NCI-H128 (cell line): ENCODE data around the gene KLHDC10.
A peak's percentile ranks its signal among the peaks of the same experiment; 100 is the strongest.
"Not testable (repeated sequence)": the region's sequence is repeated elsewhere in the genome, so short reads cannot be mapped to it uniquely, and the experiment has no call there.

Experiments used
- DNase-seq: peaks from one replicate; lab custom pipeline; 2025; ENCODE audit not compliant: unreplicated experiment; lab: John Stamatoyannopoulos, UW

KLHDC10 gene

DNA sequence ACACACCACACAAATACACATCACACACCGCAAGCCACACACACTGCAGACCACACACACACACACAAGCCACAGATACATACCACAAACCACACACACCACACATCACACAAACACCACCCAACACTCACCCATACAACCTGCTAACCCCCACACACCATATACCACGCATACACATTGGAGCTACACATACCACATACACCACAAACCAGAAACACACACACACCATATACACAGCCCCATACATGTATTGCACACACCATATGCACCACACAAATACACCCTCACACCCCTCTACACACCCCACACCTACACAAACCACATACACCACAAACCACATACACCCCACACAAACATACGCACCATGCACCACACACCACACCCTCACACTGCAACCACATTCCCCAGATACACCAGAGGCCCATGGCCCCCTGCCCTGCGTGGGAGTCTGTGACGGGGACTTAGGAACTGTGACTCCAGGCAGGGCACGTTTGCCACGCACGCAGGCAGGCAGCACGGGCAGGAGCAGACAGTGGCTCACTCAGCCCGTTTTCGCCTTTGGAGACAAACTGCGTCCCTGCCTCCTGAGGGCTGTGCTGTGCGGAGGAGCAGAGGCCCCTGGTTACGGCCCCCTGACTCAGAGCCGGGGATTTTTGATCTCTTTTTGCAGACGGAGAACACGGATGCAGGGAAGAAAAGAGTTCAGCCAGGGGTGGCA is 82.3 kb downstream of the KLHDC10 start:
- no peak for DNase-seq

DNA sequence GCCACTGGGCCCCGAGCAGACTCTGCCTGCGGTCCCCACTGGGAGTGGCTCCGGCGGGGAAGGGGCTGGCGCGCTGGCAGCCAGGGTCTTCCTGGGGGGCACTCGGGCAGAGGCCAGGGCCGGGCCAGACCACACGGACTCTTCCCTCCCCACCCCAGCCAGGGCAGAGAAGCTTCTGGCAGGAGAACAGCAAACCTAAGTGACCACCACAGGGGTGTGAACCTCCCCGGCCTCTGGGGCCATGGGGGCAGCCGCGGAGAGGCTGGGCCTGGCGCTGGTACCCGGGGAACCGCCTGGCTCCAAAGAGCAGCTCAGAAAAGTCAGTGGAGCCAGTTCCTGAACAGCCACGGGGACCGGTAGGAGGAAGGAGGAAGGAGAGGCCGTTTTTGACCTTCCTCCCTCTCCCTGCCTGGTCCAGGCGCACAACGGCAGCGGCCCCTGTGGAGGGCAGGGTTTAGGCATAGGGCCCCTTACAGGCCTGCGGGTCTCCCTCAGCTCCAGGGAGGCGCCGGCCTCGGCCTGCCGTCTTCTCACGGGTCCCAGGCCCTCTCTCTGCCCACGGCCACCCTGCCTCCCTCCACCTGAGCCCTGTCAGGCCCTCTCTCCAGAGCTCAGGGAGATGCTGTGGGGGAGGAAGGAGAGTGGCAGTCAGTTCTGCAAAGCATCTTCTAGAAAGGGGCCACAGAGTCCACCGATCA is 83.0 kb downstream of the KLHDC10 start:
- no peak for DNase-seq

DNA sequence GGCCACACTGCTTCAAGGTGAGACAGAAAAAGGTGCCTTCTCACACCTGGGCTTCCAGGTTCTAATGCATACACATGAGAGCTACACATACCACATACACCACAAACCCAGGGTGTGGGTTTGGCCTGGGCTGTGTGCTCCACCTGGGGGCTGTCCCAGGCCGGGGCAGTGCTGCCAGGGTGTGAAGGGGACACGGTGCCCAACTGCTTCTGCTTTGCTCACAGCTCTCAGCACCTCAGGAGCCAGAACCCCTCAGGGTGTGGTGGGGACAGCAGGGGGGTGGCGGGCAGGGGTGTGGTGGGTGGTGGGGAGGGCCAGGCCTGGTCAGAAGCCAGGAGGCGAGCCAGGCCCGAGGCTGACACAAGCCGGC is 83.8 kb downstream of the KLHDC10 start:
- DNase-seq = no peak

DNA sequence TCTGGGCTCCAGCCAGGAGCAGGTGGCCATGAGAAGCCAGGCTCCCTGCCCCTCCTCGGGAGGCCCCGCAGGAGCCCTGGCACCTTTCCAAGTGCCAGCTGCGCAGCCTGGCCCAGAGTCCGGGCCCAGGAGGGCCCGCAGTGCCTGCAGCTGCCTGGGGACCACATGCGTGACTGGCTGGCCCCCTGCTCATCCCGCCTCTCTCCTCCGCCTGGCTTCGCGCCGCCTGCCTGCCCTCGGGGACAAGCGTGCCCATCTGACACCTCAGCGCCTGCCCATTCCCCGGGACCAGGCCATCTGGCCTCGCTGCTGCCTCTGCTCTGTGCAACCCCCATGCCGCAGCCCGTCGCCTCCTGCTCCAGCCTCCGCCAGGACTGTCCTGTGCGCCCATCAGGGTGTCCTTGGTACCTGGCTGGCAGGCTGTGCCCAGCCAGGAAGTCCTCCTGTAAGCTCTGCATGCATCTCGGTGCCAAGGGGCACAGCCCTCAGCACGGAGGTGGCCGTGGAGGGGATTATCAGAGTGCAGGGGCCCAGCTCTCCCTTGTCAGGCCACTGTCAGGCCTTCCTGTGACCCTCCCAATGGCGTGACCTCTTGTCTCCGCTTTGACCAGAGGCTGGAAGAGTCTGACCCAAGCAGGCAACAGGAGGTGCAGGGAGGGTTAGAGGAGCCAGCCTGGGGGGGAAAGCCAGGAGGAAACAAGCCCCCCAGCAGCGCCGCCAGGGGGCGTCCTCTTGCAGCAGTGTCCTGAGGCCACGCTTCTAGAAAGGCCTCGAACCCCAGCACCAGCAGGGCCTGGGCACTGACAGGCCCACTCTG is 84.4 kb downstream of the KLHDC10 start:
- peak; percentile 23 for DNase-seq

DNA sequence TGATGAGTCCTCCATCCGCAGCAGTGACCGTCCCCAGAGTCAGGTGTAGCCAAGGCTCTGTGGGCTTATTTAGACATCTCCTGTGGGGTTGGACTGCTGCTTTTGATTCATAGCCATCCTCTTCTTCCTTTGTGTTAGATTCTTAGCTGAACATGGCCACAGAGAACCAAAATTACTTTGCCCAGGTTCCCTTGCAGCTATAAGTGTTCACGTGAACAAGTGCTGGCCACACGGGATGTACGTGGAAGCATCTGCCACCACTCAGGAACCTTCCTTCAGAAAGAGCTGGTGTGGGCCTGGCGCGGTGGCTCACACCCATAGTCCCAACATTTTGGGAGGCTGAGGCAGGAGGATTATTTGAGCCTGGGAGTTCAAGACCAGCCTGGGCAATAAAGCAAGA is 85.8 kb downstream of the KLHDC10 start:
- DNase-seq = no peak

DNA sequence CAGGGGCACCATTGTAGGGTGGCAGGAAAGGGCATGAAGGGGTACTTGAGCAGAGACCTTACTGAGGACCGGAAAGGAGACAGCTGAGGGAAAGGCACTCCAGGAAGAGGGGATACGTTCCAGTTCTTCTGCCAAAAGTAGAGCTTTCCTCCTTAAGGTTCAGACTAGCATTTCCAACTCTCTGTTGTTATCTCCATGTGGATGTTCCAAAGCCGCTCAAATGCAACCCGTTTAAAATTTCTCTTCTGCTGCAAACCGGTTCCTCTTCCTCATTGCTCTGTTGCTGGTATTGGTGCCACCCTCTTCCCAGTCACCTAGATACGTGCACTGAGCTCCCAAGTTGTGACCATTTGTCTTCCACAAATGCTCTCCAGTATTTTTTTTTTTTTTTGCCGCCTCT is 87.4 kb downstream of the KLHDC10 start:
- no peak for DNase-seq

DNA sequence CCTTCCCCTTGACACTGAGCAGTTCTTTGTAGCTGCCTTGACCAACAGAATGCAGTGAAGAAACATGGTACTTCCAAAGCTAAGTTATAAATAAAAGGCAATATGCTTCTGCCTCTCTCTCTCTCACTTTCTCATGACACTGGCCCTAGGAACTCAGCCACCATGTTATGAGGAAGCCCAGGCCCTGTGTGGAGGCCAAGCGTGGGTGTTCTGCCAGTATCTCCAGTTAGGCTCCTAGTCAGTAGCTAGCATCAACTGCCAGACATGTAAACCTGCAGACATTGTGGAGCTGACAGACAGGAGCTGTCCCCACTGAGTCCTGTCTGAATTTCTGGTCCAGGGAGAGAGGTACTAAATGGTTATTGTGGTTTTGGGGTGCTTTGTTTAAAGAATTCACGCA is 89.7 kb downstream of the KLHDC10 start:
- no peak for DNase-seq

DNA sequence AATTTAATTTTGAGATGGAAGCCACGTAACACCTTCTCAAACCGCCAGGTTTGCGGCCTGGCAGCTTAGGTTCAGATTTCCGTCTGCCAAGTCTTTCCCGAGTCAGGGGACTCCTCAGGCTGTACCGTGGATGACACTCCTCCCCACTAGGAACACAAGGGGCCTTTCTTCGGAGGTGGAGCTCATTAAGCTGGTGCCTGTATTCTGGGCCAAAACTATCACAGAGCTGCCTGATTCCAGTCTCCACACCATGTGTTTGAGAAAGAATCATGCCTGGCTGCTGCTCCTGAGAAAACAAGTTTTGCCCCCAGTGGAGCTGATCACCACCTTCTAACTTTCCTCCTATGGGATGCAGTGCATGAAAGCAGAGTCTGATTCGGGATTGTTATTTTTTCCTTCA is 90.1 kb downstream of the KLHDC10 start:
- no peak for DNase-seq

DNA sequence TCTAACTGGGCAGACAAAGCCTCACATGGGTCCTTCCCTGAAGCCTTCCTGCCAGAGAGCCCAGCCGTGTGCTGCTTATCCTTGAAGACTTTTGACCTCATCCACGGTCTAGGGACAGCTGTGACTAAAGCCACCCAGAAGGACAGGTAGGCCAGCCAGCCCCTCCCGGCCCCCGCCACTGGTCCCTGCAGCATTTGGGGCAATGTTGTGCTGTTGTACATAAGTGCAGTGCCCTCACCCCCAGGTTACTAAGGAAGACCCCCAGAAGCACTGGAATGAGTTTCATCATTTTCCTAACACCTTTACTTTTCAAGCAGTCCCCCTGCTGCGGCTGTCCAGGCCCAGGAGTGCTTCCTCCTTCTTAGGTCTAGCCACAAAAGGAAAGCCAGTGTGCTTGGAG is 91.9 kb downstream of the KLHDC10 start:
- DNase-seq = no peak

DNA sequence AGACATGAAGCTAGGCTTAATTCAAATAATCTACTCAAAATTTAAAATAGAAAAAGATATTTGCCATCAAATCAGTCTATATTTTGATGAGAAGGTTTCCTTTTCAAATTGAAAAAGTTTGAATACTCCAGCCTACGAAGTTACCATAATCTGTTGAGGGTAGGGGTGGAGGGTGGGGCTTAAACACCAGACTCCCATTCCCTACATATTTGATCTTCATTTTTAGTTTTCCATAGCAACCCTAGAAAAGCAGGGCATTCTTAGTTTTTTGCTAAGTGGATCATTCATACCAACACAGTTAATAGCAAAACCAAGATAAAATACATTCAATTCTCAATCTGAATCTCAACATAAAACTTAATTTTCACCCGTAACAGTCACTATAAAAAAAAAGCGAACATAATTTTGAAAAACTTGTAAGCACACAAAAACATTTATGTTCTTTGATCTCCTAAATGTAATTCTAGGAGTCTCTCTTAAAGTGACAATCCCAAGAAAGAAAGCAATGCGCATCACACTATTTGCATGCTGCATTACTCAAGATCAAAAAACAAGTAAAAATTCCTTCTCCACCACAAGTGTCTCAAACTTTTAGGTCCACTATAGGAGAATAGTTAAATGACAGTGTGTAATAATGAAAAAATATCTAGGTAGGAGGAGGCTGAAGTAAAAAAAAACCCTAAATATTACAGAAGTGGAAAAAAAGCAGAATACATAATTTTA is 104.1 kb downstream of the KLHDC10 start:
- DNase-seq = no peak

DNA sequence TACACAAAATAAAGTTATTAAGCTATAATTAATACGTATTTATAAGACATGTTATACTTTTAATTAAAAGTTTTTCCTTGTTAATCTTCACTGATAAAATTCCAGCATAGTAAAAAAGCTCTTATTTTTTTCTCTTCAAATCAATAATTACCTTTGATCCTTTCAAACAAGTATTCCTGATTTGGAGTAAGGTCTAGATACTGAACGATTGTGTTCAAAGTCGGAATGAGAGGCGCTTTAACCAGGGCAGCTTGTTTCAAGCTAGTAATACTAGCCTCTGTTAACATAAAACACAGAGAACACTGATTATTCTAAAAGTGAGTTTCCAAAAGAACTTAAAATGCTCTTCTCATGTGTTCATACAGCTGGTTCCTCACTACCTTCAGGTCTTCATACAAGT is 107.9 kb downstream of the KLHDC10 start:
- DNase-seq = no peak

DNA sequence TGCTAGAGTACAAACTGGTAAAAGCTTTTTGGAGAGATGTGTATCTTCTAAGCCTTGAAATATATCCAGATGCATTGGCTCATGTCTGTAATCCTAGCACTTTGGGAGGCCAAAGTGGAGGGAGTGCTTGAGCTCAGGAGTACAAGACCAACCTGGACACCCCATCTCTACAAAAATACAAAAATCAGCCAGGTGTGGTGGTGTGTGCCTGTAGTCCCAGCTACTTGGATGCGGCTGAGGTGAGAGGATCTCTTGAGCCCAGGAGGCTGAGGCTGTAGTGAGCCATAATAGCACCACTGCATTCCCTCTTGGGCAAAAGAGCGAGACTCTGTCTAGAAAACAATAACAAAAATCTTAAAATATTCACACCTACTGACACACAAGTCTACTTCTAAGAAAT is 109.3 kb downstream of the KLHDC10 start:
- no peak for DNase-seq

DNA sequence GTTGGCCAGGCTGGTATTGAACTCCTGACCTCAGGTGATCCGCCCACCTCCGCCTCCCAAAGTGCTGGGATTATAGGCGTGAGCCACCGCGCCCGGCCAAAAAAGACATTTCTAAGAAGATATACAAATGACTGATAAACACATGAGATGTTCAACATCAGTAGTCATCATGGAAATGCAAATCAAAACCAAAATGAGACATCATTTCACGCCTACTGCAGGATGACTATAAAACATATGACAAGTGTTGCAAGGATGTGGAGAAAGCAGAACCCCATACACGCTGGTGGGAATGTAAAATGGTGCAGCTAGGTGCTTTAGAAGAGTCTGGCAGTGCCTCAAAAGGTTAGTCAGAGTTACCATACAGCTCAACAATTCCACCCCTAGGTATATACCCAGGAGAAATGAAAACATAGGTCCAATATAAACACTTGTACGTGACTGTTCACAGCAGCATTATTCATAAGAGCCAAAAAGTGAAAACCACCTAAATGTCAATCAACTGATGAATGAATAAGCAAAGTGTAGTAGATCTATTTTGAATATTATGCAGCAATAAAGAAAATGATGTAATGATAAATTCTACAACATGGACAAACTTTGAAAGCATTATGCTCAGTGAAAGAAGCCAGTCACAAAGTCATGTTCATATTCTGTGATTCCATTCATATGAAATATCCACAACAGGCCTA is 110.4 kb downstream of the KLHDC10 start:
- DNase-seq = no peak

DNA sequence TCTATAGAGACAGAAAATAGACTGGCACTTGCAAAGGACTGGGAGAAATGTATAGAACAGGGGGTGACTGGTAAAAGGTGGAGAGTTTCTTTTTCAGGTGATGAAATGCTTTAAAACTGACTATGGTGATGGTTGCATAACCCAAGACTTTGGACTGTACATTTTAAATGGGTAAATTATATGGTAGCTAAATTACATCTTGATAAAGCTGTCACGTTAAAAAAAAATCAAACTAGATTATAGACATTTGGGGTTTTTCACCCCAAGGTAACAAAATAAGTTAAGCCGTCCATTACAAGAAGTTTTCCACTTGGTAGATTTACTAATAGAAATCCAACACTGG is 110.9 kb downstream of the KLHDC10 start:
- DNase-seq = no peak

DNA sequence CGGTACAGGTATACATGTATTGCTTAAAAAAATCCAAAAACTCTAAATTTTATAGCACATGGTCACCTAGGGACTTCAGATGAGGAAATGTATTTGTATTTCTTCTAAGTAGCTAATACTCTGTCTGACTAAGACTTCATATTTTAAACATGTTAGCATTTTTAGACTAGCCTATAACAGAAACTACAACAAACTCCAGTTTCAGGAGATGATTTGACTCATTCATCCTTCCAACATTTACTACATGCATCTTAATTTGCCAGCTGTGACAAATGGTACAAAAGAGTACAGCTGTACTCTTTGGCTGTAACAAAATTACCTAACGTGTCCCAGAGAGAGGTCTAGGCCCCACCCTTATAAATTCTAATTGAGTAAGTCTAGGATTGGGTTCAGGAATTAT is 112.7 kb downstream of the KLHDC10 start:
- DNase-seq = no peak

DNA sequence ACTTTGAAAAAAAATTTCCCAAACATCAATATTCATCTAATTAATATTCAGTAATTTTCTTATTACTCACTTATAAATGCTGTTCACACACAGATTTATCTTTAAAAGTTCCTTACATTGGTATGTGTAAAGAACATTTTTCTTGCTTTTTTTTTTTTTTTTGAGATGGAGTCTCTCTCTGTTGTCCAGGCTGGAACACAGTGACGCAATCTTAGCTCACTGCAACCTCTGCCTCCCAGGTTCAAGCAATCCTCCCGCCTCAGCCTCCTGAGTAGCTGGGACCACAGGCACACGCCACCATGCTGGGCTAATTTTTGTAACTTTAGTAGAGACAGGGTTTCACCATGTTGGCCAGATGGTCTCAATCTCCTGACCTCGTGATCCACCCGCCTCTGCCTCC is 114.0 kb downstream of the KLHDC10 start:
- not testable (repeated sequence) for DNase-seq
